ENCODE data around the gene PEDS1.

Gene PEDS1

GRCh38 chr20:50188287-50188688, 34.8 kb upstream of the PEDS1 start:
- in situ Hi-C loops (cut with HindIII; ENCODE audit: low pct_ligation_motif_present, low sequenced_read_pairs), result no loop called here
- H3K4me3 ChIP-seq (ENCODE audit: low read depth, low read length), result no peak overlapping the region
- no peaks in the 10 kb centered on the region for H3K27me3 ChIP-seq (replicated peaks)
- peaks cover 7% of the 10 kb centered on the region for H3K36me3 ChIP-seq (replicated peaks)
- DNase-seq, result no peak
- H3K27ac ChIP-seq, result no peak overlapping the region
- no peak for TF ChIP-seq CTCF (IDR thresholded peaks at IDR 0.05; ENCODE audit: low read depth, low read length, missing control alignments)

- H3K4me3 ChIP-seq (ENCODE audit: low read depth, low read length), result no peak overlapping the region
- H3K36me3 ChIP-seq (replicated peaks), result no peaks in the 10 kb centered on the region
- peak; percentile 1 for TF ChIP-seq CTCF (IDR thresholded peaks at IDR 0.05; ENCODE audit: low read depth, low read length, missing control alignments)
- no peak overlapping the region for H3K27ac ChIP-seq
- peak; percentile 42 for DNase-seq
- no peaks in the 10 kb centered on the region for H3K27me3 ChIP-seq (replicated peaks)
- in situ Hi-C loops (cut with HindIII; ENCODE audit: low pct_ligation_motif_present, low sequenced_read_pairs), result no loop called here
Observed at GRCh38 chr20:50187403-50188051, 34.0 kb upstream of the PEDS1 start.

GRCh38 chr20:50186987-50187402, 33.5 kb upstream of the PEDS1 start:
- no peak for TF ChIP-seq CTCF (IDR thresholded peaks at IDR 0.05; ENCODE audit: low read depth, low read length, missing control alignments)
- Histone ChIP-seq H3K36me3 (replicated peaks) (no peaks in the 10 kb centered on the region), H3K27me3 (replicated peaks) (no peaks in the 10 kb centered on the region), H3K4me3 (ENCODE audit: low read depth, low read length) (no peak overlapping the region), H3K27ac (no peak overlapping the region)
- in situ Hi-C loops (cut with HindIII; ENCODE audit: low pct_ligation_motif_present, low sequenced_read_pairs), result no loop called here
- DNase-seq, result no peak

- H3K36me3 ChIP-seq (replicated peaks), result no peaks in the 10 kb centered on the region
- H3K27me3 ChIP-seq (replicated peaks), result no peaks in the 10 kb centered on the region
- DNase-seq, result peak; percentile 86
- in situ Hi-C loops (cut with HindIII; ENCODE audit: low pct_ligation_motif_present, low sequenced_read_pairs), result no loop called here
- no peak overlapping the region for H3K4me3 ChIP-seq (ENCODE audit: low read depth, low read length)
- peak; percentile 94 for TF ChIP-seq CTCF (IDR thresholded peaks at IDR 0.05; ENCODE audit: low read depth, low read length, missing control alignments)
- no peak overlapping the region for H3K27ac ChIP-seq
Observed at GRCh38 chr20:50186151-50186885, 32.8 kb upstream of the PEDS1 start.

- in situ Hi-C loops (cut with HindIII; ENCODE audit: low pct_ligation_motif_present, low sequenced_read_pairs), result no loop called here
- TF ChIP-seq CTCF (IDR thresholded peaks at IDR 0.05; ENCODE audit: low read depth, low read length, missing control alignments), result no peak
- no peak for DNase-seq
- H3K27ac ChIP-seq, result no peak overlapping the region
- H3K4me3 ChIP-seq (ENCODE audit: low read depth, low read length), result no peak overlapping the region
- no peaks in the 10 kb centered on the region for H3K36me3 ChIP-seq (replicated peaks)
- no peaks in the 10 kb centered on the region for H3K27me3 ChIP-seq (replicated peaks)
Observed at GRCh38 chr20:50185426-50185825, 31.9 kb upstream of the PEDS1 start.

All from brain microvascular endothelial cell (primary cell).